CD4-positive, alpha-beta T cell treated with Interleukin-10 for 1 hour (primary cell): Measurements from ENCODE around the gene METTL16.
A peak's percentile ranks its signal among the peaks of the same experiment; 100 is the strongest.
"Not testable (repeated sequence)": the region's sequence is repeated elsewhere in the genome, so short reads cannot be mapped to it uniquely, and the experiment has no call there.

ENCODE experiments used
- DNase-seq: peaks from one replicate; pipeline ENCODE4 v3.0.0-alpha.2; 2020

Gene METTL16

DNA sequence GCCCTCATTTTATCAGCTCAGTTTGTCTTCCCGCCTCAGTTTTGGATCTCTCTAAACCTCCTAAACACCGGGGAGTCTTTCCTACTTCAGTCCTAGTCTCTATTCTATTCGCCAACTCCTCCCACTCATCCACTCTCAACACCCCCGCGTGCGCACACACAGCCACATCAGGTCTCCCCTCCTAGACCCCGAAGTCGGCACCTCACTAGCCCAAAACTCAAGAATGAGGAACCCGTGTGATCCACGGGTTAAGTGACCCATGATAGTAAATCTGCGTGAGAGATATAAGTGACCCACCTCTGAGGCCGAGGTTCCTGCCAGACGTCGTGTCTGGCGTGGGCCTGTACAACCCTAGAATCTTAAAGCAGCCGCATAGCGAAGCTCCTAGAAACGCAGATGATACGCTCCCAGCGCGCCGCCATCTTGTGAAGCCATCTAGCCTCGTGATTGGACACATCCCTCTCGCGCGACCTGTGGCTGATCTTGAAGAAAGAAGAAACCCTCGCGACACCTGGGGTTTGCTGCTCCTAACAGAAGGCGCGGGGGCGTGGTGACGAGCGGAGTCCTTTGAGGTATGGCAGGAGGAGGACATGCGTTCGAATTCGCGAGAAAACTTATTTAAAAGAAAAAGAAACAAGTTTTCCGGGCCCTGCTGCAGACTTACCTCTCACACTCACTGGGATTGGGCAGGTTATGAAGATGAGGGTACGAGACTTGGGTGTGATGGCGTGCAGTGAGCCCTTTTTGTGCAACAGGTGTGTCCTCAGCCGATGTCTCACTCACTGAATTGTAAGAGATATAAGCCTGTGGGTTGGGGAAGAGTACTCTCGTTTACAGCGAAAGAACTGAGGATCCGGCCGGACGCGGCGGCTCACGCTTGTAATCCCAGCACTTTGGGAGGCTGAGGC is at the start of gene METTL16:
Gene METTL16 (minus strand): TSS at position 427 of the 908 bp plus-strand sequence. CDS start 9,557 bp downstream, outside the sequence.
- DNase-seq = peak; percentile 98

- no peak for DNase-seq
Measured at GRCh38 chr17:2560658-2561057, 49.0 kb upstream of the METTL16 start.

DNA sequence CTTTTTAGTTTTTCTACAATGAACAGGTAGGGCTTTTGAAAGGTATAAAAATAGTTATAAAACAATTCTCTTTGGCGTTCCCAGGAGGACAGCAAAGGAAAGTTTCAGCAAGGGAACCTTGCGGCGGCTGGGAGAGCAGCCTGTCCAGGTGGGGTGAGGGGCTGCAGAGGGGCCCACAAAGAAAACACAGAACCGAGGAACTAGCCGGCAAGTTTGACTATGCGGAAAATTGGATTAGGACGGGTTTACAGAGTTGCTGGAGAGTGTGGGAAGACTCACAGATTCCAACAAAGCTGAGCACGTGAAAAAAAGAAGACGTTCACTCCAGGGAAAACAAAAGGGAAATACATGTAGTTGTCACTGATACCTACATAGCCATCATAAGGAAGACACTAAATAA is 40.2 kb upstream of the METTL16 start:
- DNase-seq = no peak

DNA sequence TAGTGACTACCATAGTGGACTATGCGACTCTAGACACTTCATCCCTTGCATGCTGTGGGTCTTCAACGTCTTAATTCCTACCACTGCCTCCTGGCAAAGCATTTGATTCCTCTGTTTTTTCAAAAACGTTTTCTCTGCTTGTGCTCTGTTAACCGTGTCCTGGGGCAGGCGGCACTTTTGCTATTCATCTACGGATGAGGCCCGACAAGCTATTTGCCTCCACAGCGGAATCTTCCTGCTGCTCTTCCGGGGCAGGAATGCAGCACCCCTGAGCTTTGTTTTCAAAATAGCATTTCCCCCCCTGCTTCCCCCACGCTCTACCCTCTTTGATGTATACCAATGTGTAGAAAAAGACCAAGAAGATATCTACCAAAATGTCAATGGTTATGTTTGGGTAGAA is 39.8 kb upstream of the METTL16 start:
- no peak for DNase-seq

- no peak for DNase-seq
Measured at GRCh38 chr17:2549392-2550211, 37.9 kb upstream of the METTL16 start.

GRCh38 chr17:2548026-2548425 is 36.3 kb upstream of the METTL16 start:
- not testable (repeated sequence) for DNase-seq

GRCh38 chr17:2547176-2547575 is 35.5 kb upstream of the METTL16 start:
- DNase-seq = no peak

DNA sequence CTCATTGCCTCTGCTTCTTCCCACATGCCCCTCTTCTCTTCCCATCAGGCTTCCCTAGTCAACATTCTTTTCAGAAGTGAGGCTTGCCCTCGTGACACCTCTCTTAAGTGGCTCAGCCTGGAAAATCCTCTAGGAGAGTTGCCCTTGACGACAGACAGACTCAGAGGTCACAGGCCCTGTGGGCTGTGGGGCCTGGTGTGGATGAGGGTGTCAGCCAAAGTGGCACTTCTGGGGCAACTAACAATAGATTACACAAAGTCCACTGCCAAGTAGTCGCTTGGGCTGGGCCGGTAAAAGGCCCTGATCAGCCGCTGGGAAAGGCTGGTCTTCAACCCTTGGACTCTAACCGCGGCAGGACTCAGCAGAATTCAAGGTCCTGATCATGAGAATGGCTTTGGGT is 33.7 kb upstream of the METTL16 start:
- DNase-seq = no peak

DNA sequence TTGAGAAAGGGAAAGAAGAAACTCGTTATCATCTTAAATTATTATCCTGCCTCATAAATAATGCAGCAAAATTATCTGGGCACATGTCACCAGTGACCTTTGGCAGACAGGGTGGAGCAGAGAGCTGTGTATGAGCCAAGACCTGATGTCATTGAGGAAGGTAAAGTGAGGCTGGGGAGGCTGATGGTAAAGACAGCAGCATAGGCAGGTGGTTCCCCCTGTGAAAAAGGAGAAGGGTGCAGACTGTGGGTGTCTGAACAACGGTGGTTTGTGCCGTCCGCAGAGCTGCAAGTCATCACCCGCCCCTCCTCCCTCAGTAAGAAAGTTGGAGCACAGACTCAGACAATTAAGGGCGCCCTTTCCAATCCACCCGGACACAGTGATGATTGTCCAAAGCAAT is 30.8 kb upstream of the METTL16 start:
- DNase-seq = no peak

GRCh38 chr17:2542056-2542455 is 30.4 kb upstream of the METTL16 start:
- no peak for DNase-seq

GRCh38 chr17:2537579-2537978 is 25.9 kb upstream of the METTL16 start:
- not testable (repeated sequence) for DNase-seq

GRCh38 chr17:2532146-2532720 is 20.5 kb upstream of the METTL16 start:
- DNase-seq = no peak

DNA sequence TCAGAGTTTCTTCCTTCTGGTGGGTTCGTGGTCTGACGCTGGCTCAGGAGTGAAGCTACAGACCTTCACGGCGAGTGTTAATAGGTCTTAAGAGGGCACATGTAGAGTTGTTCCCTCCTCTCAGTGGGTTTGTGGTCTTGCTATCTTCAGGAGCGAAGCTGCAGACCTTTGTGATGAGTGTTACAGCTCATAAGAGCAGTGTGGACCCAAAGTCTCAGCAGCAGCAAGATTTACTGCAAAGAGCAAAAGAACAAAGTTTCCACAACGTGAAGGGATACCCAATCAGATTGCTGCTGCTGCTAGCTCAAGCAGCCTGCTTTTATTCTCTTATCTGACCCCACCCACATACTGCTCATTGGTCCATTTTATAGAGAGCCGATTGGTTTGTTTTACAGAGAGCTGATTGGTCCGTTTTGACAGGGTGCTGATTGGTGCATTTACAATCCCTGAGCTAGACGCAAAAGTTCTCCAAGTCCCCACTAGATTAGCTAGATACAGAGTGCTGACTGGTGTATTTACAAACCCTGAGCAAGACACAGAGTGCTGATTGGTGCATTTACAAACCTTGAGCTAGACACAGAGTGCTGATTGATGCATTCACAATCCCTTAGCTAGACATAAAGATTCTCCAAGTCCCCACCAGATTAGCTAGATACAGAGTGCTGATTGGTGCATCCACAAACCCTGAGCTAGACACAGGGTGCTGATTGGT is 19.7 kb upstream of the METTL16 start:
- DNase-seq = peak; percentile 35

DNA sequence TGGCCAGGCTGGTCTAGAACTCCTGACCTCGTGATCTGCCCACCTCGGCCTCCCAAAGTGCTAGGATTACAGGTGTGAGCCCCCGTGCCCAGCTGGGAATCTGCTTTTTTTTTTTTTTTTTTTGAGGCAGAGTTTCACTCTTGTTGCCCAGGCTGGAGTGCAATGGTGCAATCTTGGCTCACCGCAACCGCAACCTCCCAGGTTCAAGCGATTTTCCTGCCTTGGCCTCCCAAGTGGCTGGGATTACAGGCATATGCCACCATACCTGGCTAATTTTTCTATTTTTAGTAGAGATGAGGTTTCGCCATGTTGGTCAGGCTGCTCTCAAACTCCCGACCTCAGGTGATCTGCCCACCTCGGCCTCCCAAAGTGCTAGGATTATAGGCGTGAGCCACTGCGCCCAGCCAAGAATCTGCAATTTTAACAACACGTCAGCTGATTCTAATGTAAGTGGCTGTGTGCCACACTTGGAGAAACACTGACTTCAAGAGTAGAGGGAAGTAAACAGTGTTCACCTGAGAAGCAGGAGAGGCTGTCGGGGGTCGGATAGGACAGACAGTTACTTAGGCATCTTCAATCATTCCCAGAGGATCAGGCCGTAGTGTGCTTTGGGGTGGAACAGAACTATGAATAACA is 10.2 kb upstream of the METTL16 start:
- DNase-seq = not testable (repeated sequence)

- no peak for DNase-seq
Measured at GRCh38 chr17:2521257-2521656, 9.6 kb upstream of the METTL16 start.

DNA sequence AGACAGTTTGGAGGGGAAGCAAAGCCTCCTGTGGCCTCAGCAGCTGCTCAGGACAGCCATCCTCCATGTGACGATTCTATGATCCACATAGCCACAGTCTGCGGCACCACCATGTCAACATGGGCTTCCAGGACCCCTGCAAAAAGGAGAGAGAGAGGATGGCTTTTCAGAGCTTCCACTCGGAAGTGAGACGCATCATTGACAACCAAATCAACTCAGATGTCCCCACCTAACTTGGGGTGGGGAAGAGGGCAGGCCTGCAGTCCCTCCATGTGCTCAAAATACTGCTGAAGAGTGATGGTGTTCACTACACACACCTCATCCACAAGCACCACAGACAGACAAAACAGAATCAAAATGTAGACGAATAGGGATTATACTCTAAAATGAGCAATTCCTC is 5.9 kb upstream of the METTL16 start:
- no peak for DNase-seq

DNA sequence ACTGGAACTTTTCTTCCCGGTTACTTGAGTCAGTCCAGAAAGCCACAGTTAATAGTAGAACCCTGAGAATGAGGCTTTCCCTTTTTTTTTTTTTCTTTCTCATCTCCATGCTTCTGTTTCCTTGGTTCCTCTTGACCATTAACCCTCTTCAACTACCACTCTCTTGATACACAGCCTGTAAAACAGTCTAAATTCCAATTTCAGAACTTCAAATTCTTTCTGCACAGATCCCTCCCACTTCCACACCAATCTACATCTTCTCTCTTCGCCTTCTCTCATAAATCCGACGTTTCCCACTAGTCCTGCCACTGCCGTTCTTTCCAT is 588 bp downstream of the METTL16 start:
- no peak for DNase-seq

DNA sequence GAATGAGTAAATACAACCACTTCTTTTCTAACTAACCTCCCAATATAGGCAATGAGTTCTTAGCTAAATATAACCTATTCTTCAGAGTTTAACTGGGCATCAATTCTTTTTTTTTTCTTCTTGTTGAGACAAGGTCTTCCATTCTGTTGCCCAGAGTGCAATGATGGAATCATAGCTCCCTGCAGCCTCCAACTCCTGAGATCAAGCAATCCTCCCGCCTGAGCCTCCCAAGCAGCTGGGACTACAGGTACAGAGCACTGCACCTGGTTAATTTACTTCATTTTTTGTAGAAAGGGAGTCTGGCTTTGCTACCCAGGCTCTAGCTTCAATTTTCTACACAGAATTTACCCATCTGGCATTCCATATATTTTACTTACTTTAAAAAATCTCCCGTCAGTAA is 1.1 kb downstream of the METTL16 start:
- no peak for DNase-seq

DNA sequence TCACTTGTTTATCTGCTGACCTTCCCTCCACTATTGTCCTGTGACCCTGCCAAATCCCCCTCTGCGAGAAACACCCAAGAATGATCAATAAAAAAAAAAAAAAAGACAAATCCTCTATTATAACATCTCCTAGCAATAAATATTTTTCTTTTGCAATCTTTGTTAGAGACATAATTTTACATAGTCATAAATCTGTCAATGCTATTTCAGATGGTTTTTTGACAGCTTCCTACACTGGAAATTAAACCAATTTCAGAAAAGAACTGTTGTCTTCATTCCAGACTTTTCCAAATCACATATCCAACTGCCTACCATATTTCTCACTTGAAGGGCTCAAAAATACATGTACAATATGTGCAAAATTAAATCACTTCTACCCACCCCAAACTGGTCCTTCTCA is 3.7 kb downstream of the METTL16 start:
- DNase-seq = no peak

DNA sequence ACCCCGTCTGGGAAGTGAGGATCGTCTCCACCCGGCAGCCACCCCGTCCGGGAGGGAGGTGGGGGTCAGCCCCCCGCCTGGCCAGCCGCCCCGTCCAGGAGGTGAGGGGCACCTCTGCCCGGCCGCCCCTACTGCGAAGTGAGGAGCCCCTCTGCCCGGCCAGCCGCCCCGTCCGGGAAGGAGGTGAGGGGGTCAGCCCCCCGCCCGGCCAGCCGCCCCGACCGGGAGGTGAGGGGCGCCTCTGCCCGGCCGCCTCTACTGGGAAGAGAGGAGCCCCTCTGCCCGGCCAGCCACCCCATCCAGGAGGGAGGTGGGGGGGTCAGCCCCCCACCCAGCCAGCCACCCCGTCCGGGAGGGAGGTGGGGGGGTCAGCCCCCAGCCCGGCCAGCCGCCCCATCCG is 4.7 kb downstream of the METTL16 start:
- not testable (repeated sequence) for DNase-seq

DNA sequence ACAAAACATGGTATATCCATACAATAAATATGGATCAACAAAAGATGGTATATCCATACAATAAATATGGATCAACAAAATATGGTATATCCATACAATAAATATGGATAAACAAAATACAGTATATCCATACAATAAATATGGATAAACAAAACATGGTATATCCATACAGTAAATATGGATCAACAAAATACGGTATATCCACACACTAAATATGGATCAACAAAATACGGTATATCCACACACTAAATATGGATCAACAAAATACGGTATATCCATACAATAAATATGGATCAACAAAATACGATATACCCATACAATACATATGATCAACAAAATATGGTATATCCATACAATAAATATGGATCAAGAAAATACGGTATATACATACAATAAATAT is 8.1 kb downstream of the METTL16 start:
- DNase-seq = no peak

DNA sequence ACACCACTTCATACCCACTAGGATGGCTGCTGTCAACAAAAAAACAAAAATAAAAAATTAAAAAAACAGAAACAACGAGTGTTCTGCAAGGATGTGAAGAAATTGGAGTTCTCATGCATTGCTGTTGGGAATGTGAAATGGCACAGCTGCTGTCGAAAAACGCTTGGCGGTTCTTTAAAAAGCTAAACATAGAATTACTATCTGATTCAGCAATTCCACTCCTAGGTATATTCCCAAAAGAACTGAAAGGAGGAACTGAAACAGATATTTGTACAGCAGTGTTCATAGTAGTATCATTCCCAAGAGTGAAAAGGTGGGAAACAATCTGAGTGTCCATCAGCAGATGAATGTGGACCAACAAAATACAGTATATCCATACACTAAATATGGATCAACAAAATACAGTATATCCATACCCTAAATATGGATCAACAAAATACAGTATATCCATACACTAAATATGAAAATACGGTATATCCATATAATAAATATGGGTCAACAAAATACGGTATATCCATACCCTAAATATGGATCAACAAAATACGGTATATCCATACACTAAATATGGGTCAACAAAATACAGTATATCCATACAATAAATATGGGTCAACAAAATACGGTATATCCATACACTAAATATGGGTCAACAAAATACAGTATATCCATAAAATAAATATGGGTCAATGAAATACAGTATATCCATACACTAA is 8.7 kb downstream of the METTL16 start:
- no peak for DNase-seq
